GM18505 (cell line): ENCODE data around the gene LCP2.
"Not testable (repeated sequence)": the region's sequence is repeated elsewhere in the genome, so short reads cannot be mapped to it uniquely, and the experiment has no call there.

Source experiments
- ATAC-seq: cut with Tn5 transposase; IDR thresholded peaks from one replicate; pipeline ENCODE4 v1.9.1; 2021; ENCODE audit not compliant: unreplicated experiment
- POLR2A ChIP-seq: IDR thresholded peaks from 4 replicates; pipeline ENCODE4 v1.6.1; 2011; ENCODE audit warnings: borderline replicate concordance; ENCODE audit not compliant: insufficient read depth, insufficient read length; ENCODE audit errors: extremely low read depth

Gene LCP2

GRCh38 chr5:170252720-170253350 lies 44.7 kb downstream of the LCP2 start:
- TF ChIP-seq POLR2A, result no peak
- no peak for ATAC-seq

GRCh38 chr5:170252109-170252508 lies 45.5 kb downstream of the LCP2 start:
- no peak for TF ChIP-seq POLR2A
- ATAC-seq, result no peak

- no peak for TF ChIP-seq POLR2A
These were observed 46.1 kb downstream of the LCP2 start for GRCh38 chr5:170251462-170251861.

GRCh38 chr5:170250810-170251317 lies 46.7 kb downstream of the LCP2 start:
- no peak for ATAC-seq
- no peak for TF ChIP-seq POLR2A

More at GRCh38 chr5:170251462-170251861, 46.1 kb downstream of the LCP2 start:
- ATAC-seq, result no peak

- no peak for ATAC-seq
- TF ChIP-seq POLR2A, result no peak
These were observed 48.2 kb downstream of the LCP2 start for GRCh38 chr5:170249355-170249754.

DNA sequence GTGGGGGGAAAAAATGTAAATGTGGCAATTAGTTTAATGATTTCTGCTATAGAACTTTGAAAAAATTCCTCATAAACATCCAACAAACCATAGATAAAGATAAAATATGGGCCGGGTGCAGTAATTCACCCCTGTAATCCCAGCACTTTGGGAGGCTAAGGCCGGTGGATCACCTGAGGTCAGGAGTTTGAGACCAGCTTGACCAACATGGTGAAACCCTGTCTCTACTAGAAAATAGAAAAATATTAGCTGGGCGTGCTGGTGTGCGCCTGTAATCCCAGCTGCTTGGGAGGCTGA lies 48.7 kb downstream of the LCP2 start:
- ATAC-seq, result not testable (repeated sequence)

- TF ChIP-seq POLR2A, result no peak
- ATAC-seq, result no peak
These were observed 49.2 kb downstream of the LCP2 start for GRCh38 chr5:170248172-170248930.

DNA sequence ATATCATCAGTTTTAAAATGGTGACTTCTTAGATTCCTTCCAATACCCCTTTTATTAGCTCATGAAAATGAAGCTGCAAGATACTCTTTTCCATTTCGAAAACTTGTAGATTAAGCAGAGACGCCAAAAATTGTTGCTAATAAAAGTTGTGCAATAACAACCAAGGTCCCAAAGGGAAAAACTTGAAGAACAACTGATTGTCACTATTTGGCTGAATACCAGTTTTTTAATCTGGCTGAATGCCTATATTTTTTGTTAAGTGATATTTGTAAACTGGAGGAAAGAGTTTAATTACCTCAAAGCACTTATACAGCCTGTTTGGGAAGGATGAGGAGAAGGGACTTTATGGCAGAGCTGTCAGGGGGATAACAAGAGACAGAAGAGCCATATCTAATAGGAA lies 50.2 kb downstream of the LCP2 start:
- no peak for ATAC-seq
- TF ChIP-seq POLR2A, result no peak

- no peak for TF ChIP-seq POLR2A
- ATAC-seq, result no peak
These were observed 51.3 kb downstream of the LCP2 start for GRCh38 chr5:170246126-170246870.

- not testable (repeated sequence) for ATAC-seq
These were observed 52.1 kb downstream of the LCP2 start for GRCh38 chr5:170245436-170245835.

DNA sequence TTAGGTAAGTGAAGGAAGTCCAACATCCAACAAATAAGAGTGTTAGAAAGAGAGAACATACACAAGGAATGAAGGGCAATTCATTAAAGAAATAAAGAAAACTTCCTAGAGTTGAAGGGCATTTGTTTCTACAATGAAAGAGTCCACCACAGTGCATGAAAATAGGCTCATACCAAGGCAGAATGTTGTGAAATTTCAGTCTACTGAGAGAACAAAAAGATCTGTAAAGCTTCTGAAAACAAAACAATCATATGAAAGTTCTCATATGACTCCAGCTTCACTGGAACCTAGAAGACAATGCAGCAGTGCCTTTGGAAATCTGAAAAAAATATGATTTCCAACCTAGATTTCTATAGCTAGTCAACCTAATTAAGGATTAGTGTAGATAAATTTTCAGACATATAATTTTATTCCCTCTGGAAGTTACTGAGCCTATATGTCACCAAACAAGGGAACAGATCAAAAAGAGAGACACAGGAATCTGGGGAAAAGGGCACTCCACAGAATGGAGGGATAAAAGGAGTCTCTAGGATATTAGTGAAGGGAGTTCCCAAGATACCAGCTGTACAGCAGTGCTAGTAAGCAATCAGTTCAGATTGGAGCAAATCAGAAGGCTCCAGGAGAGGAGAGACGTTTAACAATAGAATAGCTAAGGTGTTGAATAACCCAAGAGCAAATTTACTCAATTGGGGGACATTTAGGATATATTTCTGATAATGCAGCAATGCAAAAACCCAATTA lies 59.0 kb downstream of the LCP2 start:
- ATAC-seq, result no peak
- TF ChIP-seq POLR2A, result no peak

DNA sequence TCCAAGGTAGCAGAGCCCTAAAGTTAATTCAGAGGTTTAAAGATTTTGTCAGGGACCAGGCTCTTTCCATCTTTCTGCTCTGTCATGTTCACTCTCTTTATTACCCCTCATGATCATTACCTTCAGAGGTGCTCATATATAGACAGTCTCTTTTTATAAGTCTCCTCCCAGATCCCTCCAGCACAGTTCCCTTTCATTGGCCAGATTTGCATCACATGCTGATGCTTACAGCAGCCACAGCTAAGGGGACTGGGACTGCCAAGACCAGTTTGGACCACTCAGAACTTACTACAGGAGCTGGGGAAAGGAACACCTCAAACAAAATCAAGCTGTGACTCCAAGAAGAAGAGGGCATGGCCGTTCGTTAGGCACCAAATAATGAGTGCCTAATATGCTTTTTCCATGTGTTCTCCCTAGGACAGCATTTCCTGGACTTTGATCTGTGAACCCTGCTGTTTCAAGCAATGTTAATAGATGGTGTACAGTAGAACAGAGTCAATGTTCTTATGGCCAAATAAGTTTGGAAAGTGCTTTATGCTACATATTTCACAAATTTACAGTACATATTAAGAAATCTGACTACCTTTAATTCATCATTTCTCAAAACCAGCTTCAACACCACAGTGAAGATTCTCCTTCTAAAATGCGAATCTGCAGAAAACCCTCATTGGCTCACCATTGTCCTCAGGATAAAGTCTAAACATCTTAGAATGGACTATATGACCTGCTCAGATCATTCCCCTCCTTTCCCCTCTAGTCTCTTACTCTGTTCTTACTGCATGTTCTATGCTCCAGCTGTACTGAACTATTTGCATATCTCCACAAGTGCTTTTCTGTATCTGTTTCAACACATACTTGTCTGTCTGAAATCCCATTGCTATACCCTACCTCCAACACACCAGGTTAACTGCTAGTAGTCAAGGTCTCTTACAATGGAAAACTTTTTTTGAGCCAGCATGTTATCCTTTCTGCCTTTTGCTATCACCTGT lies 61.4 kb downstream of the LCP2 start:
- no peak for ATAC-seq
- no peak for TF ChIP-seq POLR2A
